ENCODE measurements around the gene TOP1. TPM values are rescaled to one million over a fixed set of nuclear protein-coding genes. Genes with fewer than 3 reads are reported as not detected.
"Not testable (repeated sequence)": the region's sequence is repeated elsewhere in the genome, so short reads cannot be mapped to it uniquely, and the experiment has no call there.

TOP1 gene
- total RNA-seq, 1 donor from 2014 or later, result 38.1 TPM

DNA sequence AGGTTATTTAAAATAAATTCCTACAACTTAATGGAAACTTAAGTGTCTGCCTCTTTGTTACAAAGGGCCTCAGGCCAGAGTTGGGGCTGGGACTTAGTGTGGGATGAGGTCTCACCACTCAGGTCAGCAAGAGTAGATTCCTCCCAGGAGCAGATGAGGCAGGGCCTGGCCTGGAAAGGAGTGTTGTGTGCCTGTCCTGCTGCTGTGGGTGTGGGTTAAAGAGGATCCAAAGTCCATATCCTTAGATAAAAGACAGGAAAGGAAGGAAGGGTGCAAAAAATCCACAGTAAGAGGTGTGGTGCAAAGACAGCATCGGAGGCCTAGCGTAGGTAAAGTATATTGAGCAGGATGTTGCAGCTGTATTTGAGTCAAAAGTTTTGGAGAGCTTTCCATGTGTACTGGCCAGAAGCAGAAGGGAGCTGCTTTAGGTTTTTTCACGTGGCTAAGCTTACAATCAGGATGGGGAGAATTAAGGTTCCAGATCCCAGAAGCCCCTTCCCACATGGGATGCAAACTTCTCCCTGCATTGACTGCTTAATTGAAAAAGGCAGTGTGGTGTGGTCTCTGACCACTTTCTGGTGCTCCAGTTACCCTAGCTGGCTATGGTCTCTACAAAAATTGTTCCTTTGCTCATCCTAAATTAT, 96.0 kb downstream of the TOP1 start:
- peaks cover 0 to 56% of the 10 kb centered on the region in 2 donors for H3K36me3 ChIP-seq
- no peak overlapping the region for H3K27ac ChIP-seq
- H3K9me3 ChIP-seq, result no peaks in the 10 kb centered on the region
- no peak overlapping the region for H3K4me3 ChIP-seq
- intact Hi-C loops (cut with DNase I), result no loop called here
- TF ChIP-seq POLR2A (IDR thresholded peaks at IDR 0.05) (no peak), CTCF (IDR thresholded peaks at IDR 0.05) (no peak), POLR2AphosphoS5 (IDR thresholded peaks at IDR 0.05; ENCODE audit: insufficient read depth in 1 of 2, low read depth in 1 of 2) (no peak)
- no peaks in the 10 kb centered on the region for H3K27me3 ChIP-seq
- no peaks in the 10 kb centered on the region for H3K4me1 ChIP-seq
- DNase-seq (ENCODE audit: extremely low spot score in 2 of 2), result no peak

GRCh38 chr20:41125530-41126457, 97.2 kb downstream of the TOP1 start:
- no peak overlapping the region for H3K4me3 ChIP-seq
- H3K9me3 ChIP-seq, result no peaks in the 10 kb centered on the region
- DNase-seq (ENCODE audit: extremely low spot score in 2 of 2), result no peak
- no peaks in the 10 kb centered on the region for H3K4me1 ChIP-seq
- TF ChIP-seq POLR2A (IDR thresholded peaks at IDR 0.05) (no peak), POLR2AphosphoS5 (IDR thresholded peaks at IDR 0.05; ENCODE audit: insufficient read depth in 1 of 2, low read depth in 1 of 2) (no peak), CTCF (IDR thresholded peaks at IDR 0.05) (no peak)
- no peak overlapping the region for H3K27ac ChIP-seq
- peaks cover 0 to 44% of the 10 kb centered on the region in 2 donors for H3K36me3 ChIP-seq
- H3K27me3 ChIP-seq, result no peaks in the 10 kb centered on the region
- intact Hi-C loops (cut with DNase I), result no loop called here

DNA sequence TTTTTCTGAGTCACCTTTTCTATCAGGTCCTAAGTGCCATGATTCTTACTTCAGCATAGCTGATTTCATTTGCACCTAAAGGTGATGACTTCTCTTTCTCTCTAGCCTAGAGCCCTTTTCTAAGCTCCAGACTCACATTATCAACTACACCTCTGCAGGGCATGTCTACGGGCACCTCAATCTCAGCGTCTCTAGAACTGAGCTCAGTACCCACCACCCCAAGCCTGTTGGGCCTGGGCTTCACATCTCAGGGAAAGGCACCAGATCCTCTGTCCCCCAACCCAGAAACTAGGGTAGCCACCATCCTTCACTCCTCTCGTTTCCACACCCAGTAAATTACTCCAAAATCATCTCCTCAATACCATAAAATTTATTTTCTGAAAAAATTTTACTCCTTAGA, 98.1 kb downstream of the TOP1 start:
- H3K9me3 ChIP-seq, result no peaks in the 10 kb centered on the region
- TF ChIP-seq CTCF (IDR thresholded peaks at IDR 0.05) (no peak), POLR2AphosphoS5 (IDR thresholded peaks at IDR 0.05; ENCODE audit: insufficient read depth in 1 of 2, low read depth in 1 of 2) (no peak), POLR2A (IDR thresholded peaks at IDR 0.05) (no peak)
- no peaks in the 10 kb centered on the region for H3K4me1 ChIP-seq
- no peak overlapping the region for H3K4me3 ChIP-seq
- DNase-seq (ENCODE audit: extremely low spot score in 2 of 2), result no peak
- intact Hi-C loops (cut with DNase I), result no loop called here
- peaks cover 0 to 35% of the 10 kb centered on the region in 2 donors for H3K36me3 ChIP-seq
- no peaks in the 10 kb centered on the region for H3K27me3 ChIP-seq
- no peak overlapping the region for H3K27ac ChIP-seq

GRCh38 chr20:41128317-41128716, 99.7 kb downstream of the TOP1 start:
- H3K4me3 ChIP-seq; H3K27me3 ChIP-seq; H3K9me3 ChIP-seq; intact Hi-C loops (cut with DNase I); H3K27ac ChIP-seq; H3K4me1 ChIP-seq; DNase-seq (ENCODE audit: extremely low spot score in 2 of 2): not testable (repeated sequence)
- peaks cover 0 to 19% of the 10 kb centered on the region in 2 donors for H3K36me3 ChIP-seq

DNA sequence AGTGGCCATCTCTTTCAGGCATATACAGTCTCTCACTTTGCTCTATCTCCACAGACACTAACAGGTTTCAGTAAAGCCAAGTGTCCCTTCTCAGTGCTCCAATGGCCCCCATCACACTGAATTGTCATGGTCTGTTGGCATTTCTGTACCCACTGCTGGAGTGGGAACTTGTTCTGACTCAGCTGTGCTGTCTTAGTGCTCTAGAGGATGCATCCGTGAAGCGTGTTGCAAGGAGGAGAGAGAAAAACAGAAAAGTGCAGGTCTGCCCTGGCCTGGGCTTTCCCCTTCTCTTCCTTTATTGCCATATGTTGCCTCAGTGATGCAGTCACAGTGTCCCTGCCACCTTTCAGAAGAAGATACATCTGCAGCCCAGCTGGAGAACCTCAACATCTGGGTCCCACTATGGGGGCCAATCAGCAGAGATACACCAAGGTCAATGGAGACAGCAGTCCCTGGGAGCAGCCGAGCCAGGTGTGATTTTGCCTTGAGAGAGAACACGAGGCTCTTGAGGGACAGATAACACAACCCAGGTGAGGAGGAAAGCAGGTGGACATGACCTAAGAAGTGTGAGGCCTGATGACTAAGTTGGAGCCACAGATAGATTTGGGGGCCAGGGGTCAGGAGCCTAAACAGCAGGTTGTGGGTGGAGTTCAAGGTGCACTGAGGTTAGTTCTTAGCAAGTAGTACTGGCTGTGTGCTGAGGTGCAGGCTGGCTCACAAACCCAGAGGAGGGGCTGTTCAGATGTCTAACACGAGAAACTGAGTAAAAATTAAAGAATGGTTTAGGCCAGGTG, 103.2 kb downstream of the TOP1 start:
- DNase-seq (ENCODE audit: extremely low spot score in 2 of 2), result no peak
- no peaks in the 10 kb centered on the region for H3K27me3 ChIP-seq
- no peak overlapping the region for H3K27ac ChIP-seq
- intact Hi-C loops (cut with DNase I), result no loop called here
- TF ChIP-seq POLR2A (IDR thresholded peaks at IDR 0.05) (no peak), POLR2AphosphoS5 (IDR thresholded peaks at IDR 0.05; ENCODE audit: insufficient read depth in 1 of 2, low read depth in 1 of 2) (no peak)
- H3K36me3 ChIP-seq, result no peaks in the 10 kb centered on the region
- H3K4me1 ChIP-seq, result peaks cover 26% of the 10 kb centered on the region
- no peak overlapping the region for H3K4me3 ChIP-seq
- no peaks in the 10 kb centered on the region for H3K9me3 ChIP-seq

DNA sequence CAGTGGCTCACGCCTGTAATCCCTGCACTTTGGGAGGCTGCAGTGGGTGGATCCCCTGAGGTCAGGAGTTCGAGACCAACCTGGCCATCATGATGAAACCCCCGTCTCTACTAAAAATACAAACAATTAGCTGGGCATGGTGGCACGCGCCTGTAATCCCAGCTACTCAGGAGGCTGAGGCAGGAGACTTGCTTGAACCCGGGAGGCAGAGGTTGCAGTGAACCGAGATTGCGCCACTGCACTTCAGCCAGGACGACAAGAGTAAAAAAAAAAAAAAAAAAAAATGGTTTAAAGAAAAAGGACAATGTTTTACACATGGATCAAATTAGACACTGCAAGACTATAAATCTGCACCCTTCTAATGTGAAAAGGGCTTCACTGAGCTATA, 103.8 kb downstream of the TOP1 start:
- H3K9me3 ChIP-seq; H3K4me3 ChIP-seq; DNase-seq (ENCODE audit: extremely low spot score in 2 of 2); H3K36me3 ChIP-seq; H3K27me3 ChIP-seq; intact Hi-C loops (cut with DNase I); H3K27ac ChIP-seq: not testable (repeated sequence)
- H3K4me1 ChIP-seq, result peaks cover 26% of the 10 kb centered on the region

Data from vagina (tissue), 2 donors.